Erythroblast (primary cell): ENCODE measurements around the gene TMEM25.

Source experiments
- GATA1 ChIP-seq: IDR thresholded peaks from 2 replicates; pipeline ENCODE4 v1.6.1; 2011; ENCODE audit warnings: low read depth, mild to moderate bottlenecking, control low read depth, low read length, moderate library complexity
- POLR2A ChIP-seq: IDR thresholded peaks from 2 replicates; pipeline ENCODE4 v1.6.1; 2011; ENCODE audit warnings: mild to moderate bottlenecking, low read length

GRCh38 chr11:118533769-118534729 lies 3.1 kb downstream of the TMEM25 start:
- TF ChIP-seq POLR2A (no peak), GATA1 (no peak)
